Measurements from ENCODE around the gene PRG3. TPM values are rescaled to one million over a fixed set of nuclear protein-coding genes. Genes with fewer than 3 reads are reported as not detected.

PRG3 gene
- total and polyA plus RNA-seq, 9 of the 15 experiments (the other 6 are each of a cell fraction or from before 2014, with no cell fraction given), result 0.18 to 0.55 (median 0.38) TPM; not detected in 6

DNA sequence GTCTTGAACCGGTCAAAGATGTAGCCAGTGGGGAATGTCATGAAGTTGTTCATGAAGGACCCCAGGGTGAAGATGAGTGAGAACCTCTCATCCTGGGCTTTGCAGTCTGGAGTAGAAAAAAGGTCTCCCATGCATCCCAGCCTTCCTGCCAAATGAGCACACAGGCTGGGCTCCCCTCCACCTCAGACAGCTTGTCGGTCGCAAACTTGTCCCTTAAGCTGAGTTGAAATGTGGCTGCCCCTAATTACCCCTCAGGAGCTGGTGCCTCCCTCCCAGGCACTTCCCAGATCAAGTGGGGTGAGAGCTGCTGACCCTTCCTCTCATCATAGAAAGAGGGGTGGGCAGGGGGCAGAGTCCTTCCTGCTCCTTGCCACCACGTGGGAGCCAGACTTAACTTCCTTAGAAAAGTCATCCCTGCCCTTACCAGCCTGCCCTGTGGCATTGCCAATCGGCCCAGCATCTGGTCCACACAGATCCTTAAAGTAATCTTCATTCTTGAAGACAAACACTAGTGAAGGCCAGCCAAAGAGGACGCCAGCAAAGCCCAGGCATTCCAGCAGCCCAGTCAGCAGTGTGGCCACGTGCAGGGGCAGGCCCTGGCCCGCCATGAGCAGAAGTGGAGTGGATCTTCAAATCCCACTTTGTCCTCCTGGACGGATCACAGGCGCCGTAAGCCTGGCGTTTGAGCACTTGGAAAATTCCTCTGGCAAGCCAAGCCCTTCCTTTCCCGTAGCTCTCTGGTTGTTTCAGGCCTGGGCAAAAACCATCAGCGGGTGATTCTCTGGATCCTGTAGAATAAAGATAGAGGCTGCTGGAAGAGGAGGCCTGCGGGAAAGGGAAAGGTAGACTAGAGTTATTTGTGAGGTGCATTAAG lies 44.9 kb upstream of the PRG3 start (continued):
- TF ChIP-seq, protein P1, sequence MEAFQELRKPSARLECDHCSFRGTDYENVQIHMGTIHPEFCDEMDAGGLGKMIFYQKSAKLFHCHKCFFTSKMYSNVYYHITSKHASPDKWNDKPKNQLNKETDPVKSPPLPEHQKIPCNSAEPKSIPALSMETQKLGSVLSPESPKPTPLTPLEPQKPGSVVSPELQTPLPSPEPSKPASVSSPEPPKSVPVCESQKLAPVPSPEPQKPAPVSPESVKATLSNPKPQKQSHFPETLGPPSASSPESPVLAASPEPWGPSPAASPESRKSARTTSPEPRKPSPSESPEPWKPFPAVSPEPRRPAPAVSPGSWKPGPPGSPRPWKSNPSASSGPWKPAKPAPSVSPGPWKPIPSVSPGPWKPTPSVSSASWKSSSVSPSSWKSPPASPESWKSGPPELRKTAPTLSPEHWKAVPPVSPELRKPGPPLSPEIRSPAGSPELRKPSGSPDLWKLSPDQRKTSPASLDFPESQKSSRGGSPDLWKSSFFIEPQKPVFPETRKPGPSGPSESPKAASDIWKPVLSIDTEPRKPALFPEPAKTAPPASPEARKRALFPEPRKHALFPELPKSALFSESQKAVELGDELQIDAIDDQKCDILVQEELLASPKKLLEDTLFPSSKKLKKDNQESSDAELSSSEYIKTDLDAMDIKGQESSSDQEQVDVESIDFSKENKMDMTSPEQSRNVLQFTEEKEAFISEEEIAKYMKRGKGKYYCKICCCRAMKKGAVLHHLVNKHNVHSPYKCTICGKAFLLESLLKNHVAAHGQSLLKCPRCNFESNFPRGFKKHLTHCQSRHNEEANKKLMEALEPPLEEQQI (IDR thresholded peaks at IDR 0.05), result no peak
- no peak for TF ChIP-seq PRMT5 (CRISPR knock-in tag; IDR thresholded peaks at IDR 0.05)
- 0 out of 2 replicates have a peak, but pooled peaks have one; percentile 36 for TF ChIP-seq MECOM (CRISPR knock-in tag; IDR thresholded peaks at IDR 0.05)
- TF ChIP-seq ARID2 (IDR thresholded peaks at IDR 0.05), result no peak
- no peak for TF ChIP-seq CREM (IDR thresholded peaks at IDR 0.05; ENCODE audit: low read depth)
- TF ChIP-seq, protein P2, sequence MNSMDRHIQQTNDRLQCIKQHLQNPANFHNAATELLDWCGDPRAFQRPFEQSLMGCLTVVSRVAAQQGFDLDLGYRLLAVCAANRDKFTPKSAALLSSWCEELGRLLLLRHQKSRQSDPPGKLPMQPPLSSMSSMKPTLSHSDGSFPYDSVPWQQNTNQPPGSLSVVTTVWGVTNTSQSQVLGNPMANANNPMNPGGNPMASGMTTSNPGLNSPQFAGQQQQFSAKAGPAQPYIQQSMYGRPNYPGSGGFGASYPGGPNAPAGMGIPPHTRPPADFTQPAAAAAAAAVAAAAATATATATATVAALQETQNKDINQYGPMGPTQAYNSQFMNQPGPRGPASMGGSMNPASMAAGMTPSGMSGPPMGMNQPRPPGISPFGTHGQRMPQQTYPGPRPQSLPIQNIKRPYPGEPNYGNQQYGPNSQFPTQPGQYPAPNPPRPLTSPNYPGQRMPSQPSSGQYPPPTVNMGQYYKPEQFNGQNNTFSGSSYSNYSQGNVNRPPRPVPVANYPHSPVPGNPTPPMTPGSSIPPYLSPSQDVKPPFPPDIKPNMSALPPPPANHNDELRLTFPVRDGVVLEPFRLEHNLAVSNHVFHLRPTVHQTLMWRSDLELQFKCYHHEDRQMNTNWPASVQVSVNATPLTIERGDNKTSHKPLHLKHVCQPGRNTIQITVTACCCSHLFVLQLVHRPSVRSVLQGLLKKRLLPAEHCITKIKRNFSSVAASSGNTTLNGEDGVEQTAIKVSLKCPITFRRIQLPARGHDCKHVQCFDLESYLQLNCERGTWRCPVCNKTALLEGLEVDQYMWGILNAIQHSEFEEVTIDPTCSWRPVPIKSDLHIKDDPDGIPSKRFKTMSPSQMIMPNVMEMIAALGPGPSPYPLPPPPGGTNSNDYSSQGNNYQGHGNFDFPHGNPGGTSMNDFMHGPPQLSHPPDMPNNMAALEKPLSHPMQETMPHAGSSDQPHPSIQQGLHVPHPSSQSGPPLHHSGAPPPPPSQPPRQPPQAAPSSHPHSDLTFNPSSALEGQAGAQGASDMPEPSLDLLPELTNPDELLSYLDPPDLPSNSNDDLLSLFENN (IDR thresholded peaks at IDR 0.05; ENCODE audit: low read depth in 2 of 2, low read length in 2 of 2), result no peak
- TF ChIP-seq, protein P3, sequence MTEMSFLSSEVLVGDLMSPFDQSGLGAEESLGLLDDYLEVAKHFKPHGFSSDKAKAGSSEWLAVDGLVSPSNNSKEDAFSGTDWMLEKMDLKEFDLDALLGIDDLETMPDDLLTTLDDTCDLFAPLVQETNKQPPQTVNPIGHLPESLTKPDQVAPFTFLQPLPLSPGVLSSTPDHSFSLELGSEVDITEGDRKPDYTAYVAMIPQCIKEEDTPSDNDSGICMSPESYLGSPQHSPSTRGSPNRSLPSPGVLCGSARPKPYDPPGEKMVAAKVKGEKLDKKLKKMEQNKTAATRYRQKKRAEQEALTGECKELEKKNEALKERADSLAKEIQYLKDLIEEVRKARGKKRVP (CRISPR knock-in tag; IDR thresholded peaks at IDR 0.05), result no peak
- no peak; the same call in 1 of the 2 replicates for TF ChIP-seq MIER1 (IDR thresholded peaks at IDR 0.05; ENCODE audit: low read depth)
- TF ChIP-seq TGIF2 (CRISPR knock-in tag; IDR thresholded peaks at IDR 0.05), result no peak
- no peak for TF ChIP-seq ATF1 (CRISPR knock-in tag; IDR thresholded peaks at IDR 0.05)
- TF ChIP-seq ATF1 (tag; IDR thresholded peaks at IDR 0.05), result no peak
- no peak for TF ChIP-seq TAF1 (IDR thresholded peaks at IDR 0.05; ENCODE audit: control insufficient read depth, extremely low read depth, insufficient read depth, low read length, severe bottlenecking)
- TF ChIP-seq, protein P4, sequence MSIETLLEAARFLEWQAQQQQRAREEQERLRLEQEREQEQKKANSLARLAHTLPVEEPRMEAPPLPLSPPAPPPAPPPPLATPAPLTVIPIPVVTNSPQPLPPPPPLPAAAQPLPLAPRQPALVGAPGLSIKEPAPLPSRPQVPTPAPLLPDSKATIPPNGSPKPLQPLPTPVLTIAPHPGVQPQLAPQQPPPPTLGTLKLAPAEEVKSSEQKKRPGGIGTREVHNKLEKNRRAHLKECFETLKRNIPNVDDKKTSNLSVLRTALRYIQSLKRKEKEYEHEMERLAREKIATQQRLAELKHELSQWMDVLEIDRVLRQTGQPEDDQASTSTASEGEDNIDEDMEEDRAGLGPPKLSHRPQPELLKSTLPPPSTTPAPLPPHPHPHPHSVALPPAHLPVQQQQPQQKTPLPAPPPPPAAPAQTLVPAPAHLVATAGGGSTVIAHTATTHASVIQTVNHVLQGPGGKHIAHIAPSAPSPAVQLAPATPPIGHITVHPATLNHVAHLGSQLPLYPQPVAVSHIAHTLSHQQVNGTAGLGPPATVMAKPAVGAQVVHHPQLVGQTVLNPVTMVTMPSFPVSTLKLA (conservative IDR thresholded peaks at IDR 0.05), result peak; percentile 71 to 78
- TF ChIP-seq CEBPG (CRISPR knock-in tag; IDR thresholded peaks at IDR 0.05), result no peak
- TF ChIP-seq CEBPG (tag; conservative IDR thresholded peaks at IDR 0.05 in 1 of 2, IDR thresholded peaks at IDR 0.05 in 1 of 2), result no peak
- TF ChIP-seq NR4A1 (CRISPR knock-in tag; IDR thresholded peaks at IDR 0.05), result peak; percentile 19; the same call in 1 of the 2 replicates
- TF ChIP-seq NR4A1 (tag; IDR thresholded peaks at IDR 0.05), result no peak
- 0 out of 2 replicates have a peak, but pooled peaks have one; percentile 30 for TF ChIP-seq ZKSCAN8 (CRISPR knock-in tag; IDR thresholded peaks at IDR 0.05)
- no peak for TF ChIP-seq POU5F1 (IDR thresholded peaks at IDR 0.05; ENCODE audit: borderline replicate concordance, low read depth, low read length, partially characterized antibody)

Measured in K562 (cell line).